Activated naive CD4-positive, alpha-beta T cell treated with anti-CD3 and anti-CD28 coated beads, Interleukin-2, amount 50 U/mL, for 24 hours (primary cell): ENCODE measurements around the gene ATP6V1E1.
"Not testable (repeated sequence)": the region's sequence is repeated elsewhere in the genome, so short reads cannot be mapped to it uniquely, and the experiment has no call there.

Experiments used
- H3K27ac Mint-ChIP-seq: one replicate; pipeline ENCODE4 v1.8.0; 2021; ENCODE audit warnings: mild to moderate bottlenecking, mixed read lengths
- H3K27me3 Mint-ChIP-seq: one replicate; pipeline ENCODE4 v1.8.0; 2021; ENCODE audit warnings: mixed read lengths
- H3K36me3 Mint-ChIP-seq: one replicate; pipeline ENCODE4 v1.8.0; 2021; ENCODE audit warnings: mixed read lengths
- H3K4me1 Mint-ChIP-seq: one replicate; pipeline ENCODE4 v1.8.0; 2021; ENCODE audit warnings: mixed read lengths
- H3K4me3 Mint-ChIP-seq: one replicate; pipeline ENCODE4 v1.8.0; 2021; ENCODE audit warnings: mild to moderate bottlenecking, mixed read lengths
- H3K9me3 Mint-ChIP-seq: one replicate; pipeline ENCODE4 v1.8.0; 2021; ENCODE audit warnings: mixed read lengths

Gene ATP6V1E1

GRCh38 chr22:17628406-17629172 is at the start of gene ATP6V1E1:
Gene ATP6V1E1, minus strand, starts transcription at chr22:17628749. Its CDS starts 114 bp downstream, at chr22:17628635.
- no peaks in the 10 kb centered on the region for H3K27me3 Mint-ChIP-seq
- peak within 1 kb of the TSS; percentile 99 for H3K4me3 Mint-ChIP-seq
- H3K4me1 Mint-ChIP-seq = peaks cover 32% of the 10 kb centered on the region
- peak within 1 kb of the TSS; percentile 98 for H3K27ac Mint-ChIP-seq
- no peaks in the 10 kb centered on the region for H3K9me3 Mint-ChIP-seq
- no peaks in the 10 kb centered on the region for H3K36me3 Mint-ChIP-seq

GRCh38 chr22:17675584-17675983 is 47.0 kb upstream of the ATP6V1E1 start:
- Mint-ChIP-seq H3K4me1 (peaks cover 44% of the 10 kb centered on the region), H3K36me3 (peaks cover 6% of the 10 kb centered on the region), H3K4me3 (no peak overlapping the region), H3K9me3 (no peaks in the 10 kb centered on the region), H3K27me3 (no peaks in the 10 kb centered on the region), H3K27ac (no peak overlapping the region)

DNA sequence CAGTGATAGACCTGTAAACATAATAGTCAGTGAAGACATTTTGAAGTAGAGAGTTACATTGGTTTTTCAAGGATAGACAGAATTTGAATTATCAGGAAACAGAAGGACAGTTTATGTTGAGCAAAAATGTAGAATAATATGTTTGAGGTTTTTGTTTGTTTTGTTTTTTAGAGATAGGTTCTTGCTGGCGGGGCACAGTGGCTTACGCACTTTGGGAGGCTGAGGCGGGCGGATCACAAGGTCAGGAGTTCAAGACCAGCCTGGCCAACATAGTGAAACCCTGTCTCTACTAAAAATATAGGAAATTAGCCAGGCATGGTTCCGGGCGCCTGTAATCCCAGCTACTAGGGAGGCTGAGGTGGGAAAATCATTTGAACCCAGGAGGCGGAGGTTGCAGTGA is 45.6 kb upstream of the ATP6V1E1 start:
- H3K4me1 Mint-ChIP-seq = peaks cover 50% of the 10 kb centered on the region
- H3K9me3 Mint-ChIP-seq = no peaks in the 10 kb centered on the region
- peaks cover 11% of the 10 kb centered on the region for H3K36me3 Mint-ChIP-seq
- H3K27me3 Mint-ChIP-seq = no peaks in the 10 kb centered on the region
- H3K4me3 Mint-ChIP-seq = no peak overlapping the region
- peak overlapping the region; percentile 83 for H3K27ac Mint-ChIP-seq

DNA sequence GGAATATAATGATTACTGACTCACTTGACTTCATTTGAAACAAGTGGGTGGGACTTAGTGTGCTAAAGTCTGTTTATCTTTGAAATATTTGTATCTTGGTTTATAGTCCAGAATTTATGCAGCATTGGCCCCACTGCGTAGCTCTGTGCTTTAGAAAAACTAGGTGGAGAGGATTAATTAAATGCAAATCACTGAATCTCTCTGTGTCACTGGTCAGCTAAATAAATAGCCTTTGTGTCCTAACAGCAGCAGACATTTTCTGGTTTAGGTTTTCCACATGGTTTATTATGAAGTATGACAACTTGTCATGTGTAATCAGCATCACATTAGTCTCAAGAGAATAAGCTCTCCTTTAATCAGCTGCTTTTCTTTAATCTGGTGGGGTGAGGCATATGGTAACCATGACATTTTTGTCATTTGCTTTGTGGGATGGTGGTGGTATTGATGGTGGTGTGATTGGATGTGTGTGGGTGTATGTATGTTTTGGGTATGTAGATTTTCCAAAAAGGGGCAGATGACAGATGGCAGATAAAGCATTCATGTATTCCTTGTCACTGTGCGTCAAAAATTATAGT is 44.0 kb upstream of the ATP6V1E1 start:
- peak overlapping the region; percentile 2 for H3K4me3 Mint-ChIP-seq
- H3K27ac Mint-ChIP-seq = peak overlapping the region; percentile 90
- H3K27me3 Mint-ChIP-seq = no peaks in the 10 kb centered on the region
- H3K9me3 Mint-ChIP-seq = no peaks in the 10 kb centered on the region
- H3K4me1 Mint-ChIP-seq = peaks cover 47% of the 10 kb centered on the region
- peaks cover 12% of the 10 kb centered on the region for H3K36me3 Mint-ChIP-seq

DNA sequence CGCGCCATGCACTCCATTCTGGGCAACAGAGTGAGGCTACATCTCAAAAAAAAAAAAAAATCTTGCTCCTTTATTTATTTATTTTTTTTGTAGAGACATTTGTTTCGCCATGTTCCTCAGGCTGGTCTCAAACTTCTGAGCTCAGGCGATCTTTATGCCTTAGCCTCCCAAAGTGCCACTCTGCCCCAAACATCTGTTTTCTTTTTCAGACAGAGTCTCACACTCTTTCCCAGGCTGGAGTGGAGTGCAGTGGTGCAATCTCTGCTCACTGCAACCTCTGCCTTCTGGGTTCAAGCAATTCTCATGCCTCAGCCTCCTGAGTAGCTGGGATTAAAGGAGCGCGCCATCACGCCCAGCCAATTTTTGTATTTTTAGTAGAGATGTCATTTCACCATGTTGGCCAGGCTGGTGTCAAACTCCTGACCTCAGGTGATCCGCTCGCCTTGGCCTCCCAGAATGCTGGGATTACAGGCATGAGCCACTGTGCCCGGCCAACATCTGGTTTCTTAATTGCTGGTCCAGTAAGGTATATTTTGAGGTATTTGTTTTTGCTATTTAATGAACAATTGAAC is 43.1 kb upstream of the ATP6V1E1 start:
- not testable (repeated sequence) for H3K27me3 Mint-ChIP-seq, H3K9me3 Mint-ChIP-seq
- Mint-ChIP-seq H3K4me1 (peaks cover 47% of the 10 kb centered on the region), H3K36me3 (peaks cover 17% of the 10 kb centered on the region), H3K27ac (peak overlapping the region; percentile 86), H3K4me3 (peak overlapping the region; percentile 2)

GRCh38 chr22:17665854-17666253 is 37.3 kb upstream of the ATP6V1E1 start:
- H3K36me3 Mint-ChIP-seq = peaks cover 23% of the 10 kb centered on the region
- no peaks in the 10 kb centered on the region for H3K9me3 Mint-ChIP-seq
- no peaks in the 10 kb centered on the region for H3K27me3 Mint-ChIP-seq
- H3K4me1 Mint-ChIP-seq = peaks cover 17% of the 10 kb centered on the region
- no peak overlapping the region for H3K4me3 Mint-ChIP-seq
- H3K27ac Mint-ChIP-seq = no peak overlapping the region

- no peak overlapping the region for H3K4me3 Mint-ChIP-seq
- peaks cover 17% of the 10 kb centered on the region for H3K4me1 Mint-ChIP-seq
- no peaks in the 10 kb centered on the region for H3K9me3 Mint-ChIP-seq
- H3K27ac Mint-ChIP-seq = no peak overlapping the region
- H3K27me3 Mint-ChIP-seq = no peaks in the 10 kb centered on the region
- H3K36me3 Mint-ChIP-seq = peaks cover 27% of the 10 kb centered on the region
Observed at GRCh38 chr22:17665248-17665647, 36.7 kb upstream of the ATP6V1E1 start.

DNA sequence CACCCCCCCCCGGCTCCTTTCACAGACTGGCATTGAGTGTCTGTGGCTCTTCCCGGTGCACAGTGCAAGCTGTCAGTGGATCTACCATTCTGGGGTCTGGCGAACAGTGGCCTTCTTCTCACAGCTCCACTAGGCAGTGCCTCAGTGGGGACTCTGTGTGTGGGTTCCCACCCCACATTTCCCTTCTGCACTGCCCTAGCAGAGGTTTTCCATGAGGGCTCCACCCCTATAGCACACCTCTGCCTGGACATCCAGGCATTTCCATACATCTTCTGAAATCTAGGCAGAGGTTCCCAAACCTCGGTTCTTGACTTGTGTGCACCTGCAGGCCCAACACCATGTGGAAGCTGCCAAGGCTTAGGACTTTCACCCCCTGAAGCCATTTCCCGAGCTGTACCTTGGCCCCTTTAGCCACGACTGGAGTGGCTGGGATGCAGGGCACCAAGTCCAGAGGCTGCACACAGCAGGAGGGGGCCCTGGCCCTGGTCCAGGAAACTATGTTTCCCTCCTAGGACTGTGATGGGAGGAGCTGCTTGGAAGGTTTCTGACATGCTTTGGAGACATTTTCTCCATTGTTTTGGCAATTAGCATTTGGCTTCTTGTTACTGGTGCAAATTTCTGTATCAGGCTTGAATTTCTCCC is 36.0 kb upstream of the ATP6V1E1 start:
- peaks cover 24% of the 10 kb centered on the region for H3K36me3 Mint-ChIP-seq
- H3K9me3 Mint-ChIP-seq = no peaks in the 10 kb centered on the region
- no peaks in the 10 kb centered on the region for H3K27me3 Mint-ChIP-seq
- no peak overlapping the region for H3K4me3 Mint-ChIP-seq
- peaks cover 14% of the 10 kb centered on the region for H3K4me1 Mint-ChIP-seq
- H3K27ac Mint-ChIP-seq = no peak overlapping the region

GRCh38 chr22:17656870-17657395 is 28.4 kb upstream of the ATP6V1E1 start:
- Mint-ChIP-seq H3K4me1 (peaks cover 6% of the 10 kb centered on the region), H3K36me3 (peaks cover 8% of the 10 kb centered on the region), H3K27me3 (no peaks in the 10 kb centered on the region), H3K27ac (no peak overlapping the region), H3K4me3 (no peak overlapping the region), H3K9me3 (no peaks in the 10 kb centered on the region)

- no peak overlapping the region for H3K4me3 Mint-ChIP-seq
- no peaks in the 10 kb centered on the region for H3K27me3 Mint-ChIP-seq
- no peaks in the 10 kb centered on the region for H3K9me3 Mint-ChIP-seq
- H3K4me1 Mint-ChIP-seq = peaks cover 6% of the 10 kb centered on the region
- peaks cover 3% of the 10 kb centered on the region for H3K36me3 Mint-ChIP-seq
- no peak overlapping the region for H3K27ac Mint-ChIP-seq
Observed at GRCh38 chr22:17655289-17655688, 26.7 kb upstream of the ATP6V1E1 start.

DNA sequence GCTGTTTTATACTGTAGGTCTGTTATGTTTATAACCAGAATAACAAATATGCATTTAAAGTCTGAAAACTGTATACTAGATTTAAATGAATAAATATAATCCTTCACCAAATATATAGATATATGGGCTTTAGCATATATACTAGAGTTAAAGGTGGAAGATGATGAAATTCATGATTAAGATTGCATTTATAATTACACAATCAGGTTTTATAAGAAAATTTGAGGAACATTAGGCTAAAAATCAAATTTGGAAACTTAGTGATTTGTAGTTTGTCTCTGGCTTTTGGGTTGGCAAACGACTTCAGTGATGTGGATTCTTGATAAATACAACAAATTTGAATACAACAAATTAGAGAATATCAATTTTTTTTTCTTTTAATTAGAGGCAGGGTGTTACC is 20.0 kb upstream of the ATP6V1E1 start:
- Mint-ChIP-seq H3K4me3 (no peak overlapping the region), H3K9me3 (no peaks in the 10 kb centered on the region), H3K4me1 (peaks cover 17% of the 10 kb centered on the region), H3K36me3 (peaks cover 2% of the 10 kb centered on the region), H3K27me3 (no peaks in the 10 kb centered on the region), H3K27ac (no peak overlapping the region)

DNA sequence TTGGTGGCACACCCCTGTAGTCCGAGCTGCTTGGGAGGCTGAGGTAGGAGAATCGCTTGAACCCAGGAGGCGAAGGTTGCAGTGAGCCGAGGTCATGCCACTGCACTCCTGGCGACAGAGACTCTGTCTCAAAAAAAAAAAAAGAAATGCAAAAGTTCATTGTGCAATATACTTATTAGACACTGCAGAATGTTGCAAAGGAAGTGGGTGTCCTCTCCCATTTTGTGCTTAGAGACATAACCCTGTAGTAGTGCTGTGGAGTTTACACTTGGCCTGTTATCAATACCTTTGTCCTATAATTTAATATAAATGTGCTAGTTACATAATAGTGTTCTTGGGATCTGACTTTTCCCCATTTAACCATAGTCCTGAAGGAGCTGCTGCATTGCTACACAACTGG is 19.4 kb upstream of the ATP6V1E1 start:
- H3K9me3 Mint-ChIP-seq = no peaks in the 10 kb centered on the region
- H3K27ac Mint-ChIP-seq = no peak overlapping the region
- no peak overlapping the region for H3K4me3 Mint-ChIP-seq
- peaks cover 2% of the 10 kb centered on the region for H3K36me3 Mint-ChIP-seq
- H3K27me3 Mint-ChIP-seq = no peaks in the 10 kb centered on the region
- H3K4me1 Mint-ChIP-seq = peaks cover 11% of the 10 kb centered on the region

DNA sequence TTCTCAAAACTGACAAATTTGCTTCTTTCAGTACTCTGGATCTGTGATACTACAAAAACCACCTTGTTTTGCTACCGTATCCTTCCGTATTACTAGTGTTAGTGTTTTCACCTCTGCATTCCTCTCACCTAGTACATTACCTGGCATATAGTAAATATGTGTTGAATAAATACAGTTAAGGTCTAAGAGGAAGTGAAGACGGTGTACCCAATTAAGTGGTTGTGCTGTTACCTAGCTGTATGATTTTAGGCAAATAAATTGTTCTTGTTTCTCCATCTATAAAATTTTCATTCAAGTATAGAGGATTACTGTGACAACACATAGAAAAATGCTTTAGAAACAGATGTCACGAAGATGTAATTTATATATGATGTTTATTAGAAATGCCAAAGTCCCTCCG is 18.9 kb upstream of the ATP6V1E1 start:
- Mint-ChIP-seq H3K27me3 (no peaks in the 10 kb centered on the region), H3K36me3 (peaks cover 5% of the 10 kb centered on the region), H3K9me3 (no peaks in the 10 kb centered on the region), H3K4me1 (peaks cover 11% of the 10 kb centered on the region), H3K4me3 (no peak overlapping the region), H3K27ac (no peak overlapping the region)

DNA sequence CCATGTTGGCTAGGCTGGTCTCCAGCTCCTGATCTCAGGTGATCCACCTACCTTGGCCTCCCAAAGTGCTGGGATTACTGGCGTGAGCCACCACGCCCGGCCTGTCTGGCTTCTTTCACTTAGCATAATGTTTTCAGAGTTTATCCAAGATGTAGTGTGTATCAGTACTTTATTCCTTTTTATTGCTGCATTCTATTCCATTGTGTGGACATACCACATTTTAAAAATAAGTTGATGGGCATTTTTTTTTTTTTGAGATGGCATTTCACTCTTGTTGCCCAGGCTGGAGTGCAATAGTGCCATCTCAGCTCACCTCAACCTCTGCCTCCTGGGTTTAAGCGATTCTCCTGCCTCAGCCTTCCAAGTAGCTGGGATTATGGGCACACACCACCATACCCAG is 13.8 kb upstream of the ATP6V1E1 start:
- Mint-ChIP-seq H3K27ac (peak overlapping the region; percentile 68), H3K4me1 (peaks cover 33% of the 10 kb centered on the region)
- H3K4me3 Mint-ChIP-seq, H3K9me3 Mint-ChIP-seq, H3K36me3 Mint-ChIP-seq, H3K27me3 Mint-ChIP-seq: not testable (repeated sequence)

DNA sequence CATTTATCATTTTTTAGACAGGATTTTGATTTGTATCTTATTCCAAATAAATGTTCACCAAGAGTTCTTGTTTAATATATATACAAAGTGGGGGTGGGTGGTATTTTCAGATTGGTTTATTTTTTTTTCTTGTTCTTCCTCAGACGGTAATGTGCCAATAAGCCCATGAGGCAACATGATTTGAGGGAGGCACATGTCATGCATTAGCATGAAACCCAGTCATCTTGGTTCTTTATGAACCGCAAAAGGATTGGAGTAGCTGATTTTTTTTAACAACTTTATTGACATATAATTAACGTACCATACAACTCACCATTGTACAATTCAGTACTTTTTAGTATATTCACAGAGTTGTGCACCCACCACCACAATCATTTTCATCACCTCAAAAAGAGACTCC is 12.7 kb upstream of the ATP6V1E1 start:
- Mint-ChIP-seq H3K27ac (no peak overlapping the region), H3K9me3 (no peaks in the 10 kb centered on the region), H3K36me3 (peaks cover 3% of the 10 kb centered on the region), H3K4me3 (no peak overlapping the region), H3K27me3 (no peaks in the 10 kb centered on the region), H3K4me1 (peaks cover 31% of the 10 kb centered on the region)
